CD4-positive, alpha-beta T cell treated with Interleukin-17A for 1 hour (primary cell): ENCODE measurements around the gene OR10C1.

Experiments used
- DNase-seq: peaks from one replicate; pipeline ENCODE4 v3.0.0-alpha.2; 2020

Gene OR10C1

GRCh38 chr6:29478740-29479139 is 39.6 kb downstream of the OR10C1 start:
- no peak for DNase-seq

GRCh38 chr6:29479560-29479959 is 40.5 kb downstream of the OR10C1 start:
- no peak for DNase-seq

DNA sequence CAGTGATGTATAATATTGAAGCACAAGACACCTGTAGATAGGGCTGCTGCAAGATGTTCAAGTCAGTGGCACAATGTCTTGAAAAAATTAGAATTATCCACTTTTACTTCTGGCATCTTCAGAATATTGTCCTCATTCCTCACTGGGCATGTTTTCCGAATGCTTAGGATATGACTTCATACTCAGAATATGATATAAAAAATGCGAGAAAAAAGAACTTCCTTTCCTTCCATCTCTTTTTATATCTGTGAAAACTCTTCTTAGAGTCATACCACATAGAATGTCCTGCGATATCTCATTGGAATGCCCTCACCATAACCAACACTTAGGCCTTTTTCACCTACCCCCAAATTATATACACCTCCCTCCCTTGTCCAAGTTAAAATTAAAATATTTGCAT is 44.1 kb downstream of the OR10C1 start:
- no peak for DNase-seq

GRCh38 chr6:29483735-29484134 is 44.6 kb downstream of the OR10C1 start:
- DNase-seq, result no peak

GRCh38 chr6:29486577-29486976 is 47.5 kb downstream of the OR10C1 start:
- no peak for DNase-seq

DNA sequence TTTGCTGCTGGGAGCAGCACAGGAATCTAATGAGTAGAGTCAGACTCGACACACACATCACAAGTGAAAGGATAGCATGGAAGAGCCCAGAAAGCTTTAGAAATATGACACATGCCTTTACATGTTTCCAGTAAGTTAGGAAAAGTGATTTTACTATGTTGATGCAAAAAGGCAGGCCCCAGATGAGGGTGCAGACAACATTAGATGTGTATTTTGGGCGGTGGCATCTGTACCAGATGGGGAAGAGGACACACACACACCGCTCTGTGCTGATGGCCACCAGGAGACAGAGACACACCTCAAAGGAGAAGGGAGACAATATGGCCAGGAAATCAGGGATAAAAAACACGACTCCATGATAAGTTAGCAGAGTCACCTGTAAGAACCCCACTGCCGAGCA is 48.0 kb downstream of the OR10C1 start:
- no peak for DNase-seq

GRCh38 chr6:29487660-29488059 is 48.6 kb downstream of the OR10C1 start, which contains the start of gene MAS1L:
TSS of gene MAS1L (minus strand) at chr6:29487956. CDS start at chr6:29487902, 54 bp downstream.
- DNase-seq, result no peak

DNA sequence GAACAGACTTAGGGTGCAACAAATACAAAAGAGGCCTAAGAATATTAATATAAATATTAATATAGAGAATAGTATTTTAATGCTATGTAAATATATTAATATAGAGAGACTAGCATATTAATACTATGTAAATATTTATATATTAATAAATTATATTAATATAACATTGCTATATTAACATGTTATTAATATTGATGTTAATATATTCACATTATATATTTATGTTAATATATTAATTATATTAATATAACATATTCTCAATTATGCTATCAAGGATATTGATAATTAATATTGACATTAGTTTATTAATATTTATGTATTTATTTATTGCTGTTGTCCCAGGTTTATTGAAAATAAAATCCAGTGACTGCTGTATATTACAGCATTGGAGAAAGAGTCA is 49.8 kb downstream of the OR10C1 start:
- no peak for DNase-seq

DNA sequence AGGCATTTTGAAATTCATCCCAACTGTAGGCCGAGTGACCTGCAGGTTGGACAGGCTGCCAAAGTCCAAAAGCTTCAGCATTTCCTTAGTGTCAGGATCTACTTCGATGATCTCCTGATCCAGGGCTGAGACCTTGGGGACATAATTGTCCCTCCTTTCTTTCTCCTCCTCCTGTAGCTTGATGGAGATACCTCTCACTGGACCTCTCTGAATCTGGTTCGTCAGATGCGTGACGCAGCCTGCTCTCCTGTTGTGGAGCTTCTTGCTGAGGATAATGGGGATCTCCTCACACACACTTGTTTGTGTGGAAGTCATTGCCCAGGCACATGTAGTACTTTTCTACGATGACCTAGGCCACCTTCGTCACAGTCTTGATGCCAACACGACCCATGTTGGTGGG is 50.2 kb downstream of the OR10C1 start:
- DNase-seq, result no peak

GRCh38 chr6:29490055-29490454 is 50.9 kb downstream of the OR10C1 start:
- DNase-seq, result no peak

DNA sequence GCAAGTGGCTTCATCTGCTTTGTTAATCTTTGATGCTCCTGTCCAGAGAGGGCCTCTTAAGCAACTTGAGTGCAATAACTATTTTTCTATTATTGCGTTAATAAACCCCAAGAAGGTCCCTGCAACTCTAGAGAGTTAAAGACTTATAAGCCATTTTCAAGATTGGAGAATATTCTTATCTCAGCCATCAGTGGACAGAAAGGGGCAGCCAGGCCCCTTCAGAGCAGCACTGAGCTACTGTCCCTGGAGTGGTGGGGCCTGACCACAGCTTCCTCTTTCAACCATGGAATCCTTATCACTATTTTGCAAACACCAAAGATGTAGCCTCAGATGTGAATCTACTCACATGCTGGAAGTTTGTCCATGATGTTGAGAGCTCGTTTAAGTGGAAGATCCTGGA is 51.4 kb downstream of the OR10C1 start:
- no peak for DNase-seq
